Peyer's patch (tissue), 4 donors: ENCODE results near the gene ABCA2.

Source experiments
- CTCF ChIP-seq, 6 experiments: fragments of 450-650 bp in 4 of 6; fragments of 200-600 bp in 2 of 6; sonication (generic) in 1 of 6; IDR thresholded peaks; one replicate each; pipeline ENCODE4 v1.5.1; 2017 to 2019; ENCODE audit warnings: antibody characterized with exemption in 6 of 6, mild to moderate bottlenecking in 3 of 6, moderate library complexity in 1 of 6
- POLR2A ChIP-seq, 2 donors: fragments of 450-650 bp; IDR thresholded peaks; one replicate each; pipeline ENCODE4 v1.5.1; 2017; ENCODE audit warnings: antibody characterized with exemption in 2 of 2, mild to moderate bottlenecking in 2 of 2, moderate library complexity in 2 of 2

- TF ChIP-seq POLR2A (IDR thresholded peaks at IDR 0.05) (no peak), CTCF (IDR thresholded peaks at IDR 0.05) (no peak)
These were observed 42.2 kb downstream of the ABCA2 start for GRCh38 chr9:136985853-136986252.
